ENCODE measurements around the gene TM9SF1. TPM values are rescaled to one million over a fixed set of nuclear protein-coding genes. Genes with fewer than 3 reads are reported as not detected.

TM9SF1 gene
- total and polyA plus RNA-seq, 2 of the 4 experiments (the other 2 are of a cell fraction) = 40.4 to 65.6 TPM

- TF ChIP-seq MAFK (IDR thresholded peaks at IDR 0.05; ENCODE audit: low read depth, low read length) (no peak), RFX5 (IDR thresholded peaks at IDR 0.05; ENCODE audit: low read depth, low read length) (no peak), BHLHE40 (IDR thresholded peaks at IDR 0.05; ENCODE audit: low read depth, low read length) (no peak; the same call in 1 of the 2 replicates), NFE2L2 (IDR thresholded peaks at IDR 0.05; ENCODE audit: low read depth, low read length) (no peak)
Observed at GRCh38 chr14:24160850-24161804, 34.1 kb downstream of the TM9SF1 start, which contains the start of gene IRF9 (continued).

GRCh38 chr14:24160499-24160849 lies 34.8 kb downstream of the TM9SF1 start:
- Histone ChIP-seq H3K18ac (ENCODE audit: low read depth, low read length) (no peak overlapping the region), H3K9ac (ENCODE audit: low read depth, low read length) (no peak overlapping the region), H3K9me3 (ENCODE audit: control insufficient read depth, insufficient read depth, low read length) (no peaks in the 10 kb centered on the region), H3K27ac (ENCODE audit: insufficient read depth, low read length) (peak overlapping the region; percentile 1; the same call in 1 of the 2 replicates), H2BK15ac (ENCODE audit: low read depth, low read length) (no peak overlapping the region), H2AK5ac (ENCODE audit: low read depth, low read length) (peak overlapping the region; percentile 7; the same call in 1 of the 2 replicates), H2BK120ac (ENCODE audit: low read depth, low read length) (no peak overlapping the region), H3K56ac (ENCODE audit: extremely low read depth, insufficient read depth, low read length) (no peak overlapping the region), H3K23ac (ENCODE audit: low read depth, low read length) (no peak overlapping the region), H3K4me1 (ENCODE audit: control insufficient read depth, insufficient read depth, low read length) (peaks cover 7% of the 10 kb centered on the region), H3K4me3 (ENCODE audit: insufficient read depth, low read depth, low read length) (no peak overlapping the region), H4K8ac (ENCODE audit: low read depth in 2 of 2, low read length in 2 of 2) (no peak overlapping the region; a peak in 1 of 4 replicates), H3K4ac (ENCODE audit: low read depth, low read length) (no peak overlapping the region; the same call in 1 of the 2 replicates), H2BK20ac (ENCODE audit: low read depth, low read length) (no peak overlapping the region), H4K5ac (ENCODE audit: low read depth, low read length) (no peak overlapping the region), H2BK5ac (ENCODE audit: low read depth, low read length, poor library complexity, severe bottlenecking) (no peak overlapping the region), H3K14ac (replicated peaks; ENCODE audit: low read depth, low read length) (no peak overlapping the region), H3K4me2 (ENCODE audit: low read depth, low read length) (no peak overlapping the region), H3K79me1 (ENCODE audit: low read depth in 1 of 2, low read length in 2 of 2) (peaks cover 15 to 41% of the 10 kb centered on the region in 2 experiments), H2AFZ (replicated peaks; ENCODE audit: low read length, poor library complexity) (no peak overlapping the region), H3K9me1 (ENCODE audit: insufficient read depth, low read length) (peaks cover 7% of the 10 kb centered on the region), H4K20me1 (ENCODE audit: insufficient read depth, low read length) (no peaks in the 10 kb centered on the region), H4K91ac (ENCODE audit: insufficient read depth, low read depth, low read length) (no peak overlapping the region), H3K27me3 (ENCODE audit: control insufficient read depth, insufficient read depth, low read length) (no peaks in the 10 kb centered on the region), H3K36me3 (ENCODE audit: control insufficient read depth, insufficient read depth, low read length) (peaks cover 66% of the 10 kb centered on the region), H2AK9ac (replicated peaks; ENCODE audit: low read depth, low read length, poor library complexity) (peak overlapping the region; percentile 1)
- TF ChIP-seq RCOR1 (IDR thresholded peaks at IDR 0.05; ENCODE audit: insufficient replicate concordance, low read length) = no peak
- no peak for TF ChIP-seq CTCF (conservative IDR thresholded peaks at IDR 0.05; ENCODE audit: low read depth, low read length)
- no peak for TF ChIP-seq CHD1 (IDR thresholded peaks at IDR 0.05; ENCODE audit: low read depth, low read length)
- TF ChIP-seq POLR2A (IDR thresholded peaks at IDR 0.05; ENCODE audit: low read depth, low read length) = no peak
- DNase-seq = no peak
- no TSS peak for BruUV-seq (replicated peaks)
- ChIA-PET POLR2A (ENCODE audit: unreplicated experiment) (interaction anchor here (1.1 kb wide), 1 partner anchor 10 kb away, joined by 3 read pairs; no protein-coding TSS in a partner anchor), CTCF (interaction anchor here (0.6 to 1.6 kb wide), 4 partner anchors 11 to 31 kb away, joined by 3 to 14 read pairs (median 4); partner anchors contain the start of genes PSME2 and RNF31)
- dilution Hi-C loops (cut with HindIII; ENCODE audit: low sequenced_read_pairs, unreplicated experiment) (no loop called here), in situ Hi-C loops (cut with MboI; ENCODE audit: low sequenced_read_pairs) (no loop called here), intact Hi-C loops (cut with micrococcal nuclease) (no loop called here)
- peak; percentile 5; the same call in 1 of the 2 replicates for ATAC-seq (ENCODE audit: low read depth)
- 90% methylated on average over 2 of the region's 4 CpGs; no CpG with 5 or more reads in 1 of the 2 experiments for WGBS, 2 experiments (ENCODE audit: extremely low coverage in 2 of 2, insufficient read length in 1 of 2)
